Gastrocnemius medialis (tissue), 4 donors: ENCODE data around the gene DCHS2.

ENCODE experiments used
- CTCF ChIP-seq, 5 experiments: fragments of 450-650 bp in 3 of 5; fragments of 200-600 bp in 2 of 5; sonication (generic) in 2 of 5; IDR thresholded peaks in 4 of 5; conservative IDR thresholded peaks in 1 of 5; 1 replicate in 4 of 5; 2 replicates in 1 of 5; pipeline ENCODE4 v1.5.1; 2016 to 2019; ENCODE audit warnings: antibody characterized with exemption in 5 of 5, mild to moderate bottlenecking in 3 of 5, moderate library complexity in 3 of 5
- POLR2A ChIP-seq, 2 donors: fragments of 450-650 bp; IDR thresholded peaks; one replicate each; pipeline ENCODE4 v1.6.1; 2017; ENCODE audit warnings: antibody characterized with exemption in 2 of 2, mild to moderate bottlenecking in 2 of 2, moderate library complexity in 2 of 2

- TF ChIP-seq CTCF (IDR thresholded peaks at IDR 0.05 in 4 of 5, conservative IDR thresholded peaks at IDR 0.05 in 1 of 5) (no peak), POLR2A (IDR thresholded peaks at IDR 0.05) (no peak)
Measured at GRCh38 chr4:154492288-154492687, 689 bp upstream of the DCHS2 start.
